Activated CD4-positive, alpha-beta T cell treated with anti-CD3 and anti-CD28 coated beads, Interleukin-2, amount 50 U/mL, for 24 hours (primary cell): ENCODE results near the gene PUS3.
"Not testable (repeated sequence)": the region's sequence is repeated elsewhere in the genome, so short reads cannot be mapped to it uniquely, and the experiment has no call there.

Source experiments
- DNase-seq, 2 donors: peaks; one replicate each; pipeline ENCODE4 v3.0.0-alpha.2; 2020; ENCODE audit warnings: low read depth in 1 of 2, low spot score in 1 of 2

The PUS3 gene

GRCh38 chr11:125873881-125874555 lies 29.0 kb downstream of the PUS3 start:
- DNase-seq, result no peak

GRCh38 chr11:125872138-125872491 lies 30.9 kb downstream of the PUS3 start:
- no peak for DNase-seq

- DNase-seq, result no peak
These were observed 31.4 kb downstream of the PUS3 start for GRCh38 chr11:125871391-125872137.

GRCh38 chr11:125869521-125869920 lies 33.5 kb downstream of the PUS3 start:
- no peak for DNase-seq

- not testable (repeated sequence) for DNase-seq
These were observed 37.7 kb downstream of the PUS3 start for GRCh38 chr11:125865354-125865753.

- DNase-seq, result not testable (repeated sequence)
These were observed 40.2 kb downstream of the PUS3 start for GRCh38 chr11:125862786-125863185.

GRCh38 chr11:125857670-125858069 lies 45.3 kb downstream of the PUS3 start:
- not testable (repeated sequence) for DNase-seq

- no peak for DNase-seq
These were observed 56.8 kb downstream of the PUS3 start for GRCh38 chr11:125846188-125846587.
